Activated effector memory CD4-positive, alpha-beta T cell treated with anti-CD3 and anti-CD28 coated beads, Interleukin-2, amount 50 U/mL, for 16 hours (primary cell): ENCODE results near the gene NECTIN4.

ENCODE experiments used
- DNase-seq: peaks from one replicate; pipeline ENCODE4 v3.0.0-alpha.2; 2020

The NECTIN4 gene

DNA sequence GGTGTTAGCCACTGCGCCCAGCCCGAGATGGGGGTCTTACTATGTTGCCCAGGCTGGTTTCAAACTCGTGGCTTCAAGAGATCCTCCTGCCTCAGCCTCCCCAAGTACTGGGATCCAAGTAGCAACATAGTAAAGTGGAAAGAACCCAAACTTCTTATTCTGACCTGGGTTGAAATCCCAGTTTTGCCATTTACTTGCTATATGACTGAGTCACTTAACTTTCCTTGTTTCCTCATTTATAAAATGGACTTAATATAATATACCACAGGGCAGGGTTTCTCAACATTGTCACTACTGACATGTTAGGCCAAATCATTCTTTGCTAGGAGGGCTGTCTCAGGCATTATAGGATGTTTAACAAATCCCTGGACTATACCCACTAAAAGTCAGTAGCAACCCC, 21.8 kb upstream of the NECTIN4 start:
- no peak for DNase-seq

DNA sequence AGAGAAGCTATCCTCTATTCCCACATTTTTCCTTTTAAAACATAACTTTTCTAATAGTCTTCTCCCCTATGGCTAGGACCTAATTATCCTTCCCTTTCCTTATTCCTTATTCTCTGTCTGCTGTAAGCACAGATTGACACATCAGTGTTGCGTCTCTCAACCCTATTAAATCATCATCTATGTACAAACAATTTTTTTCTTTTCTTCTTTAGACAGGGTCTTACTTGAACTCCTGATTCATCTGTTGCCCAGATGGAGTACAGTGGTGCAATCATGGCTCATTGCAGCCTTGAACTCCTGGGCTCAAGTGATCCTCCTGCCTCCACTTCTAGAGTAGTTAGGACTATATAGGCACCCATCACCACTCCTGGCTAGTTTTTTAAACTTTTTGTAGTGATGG, 17.1 kb upstream of the NECTIN4 start:
- no peak for DNase-seq

DNA sequence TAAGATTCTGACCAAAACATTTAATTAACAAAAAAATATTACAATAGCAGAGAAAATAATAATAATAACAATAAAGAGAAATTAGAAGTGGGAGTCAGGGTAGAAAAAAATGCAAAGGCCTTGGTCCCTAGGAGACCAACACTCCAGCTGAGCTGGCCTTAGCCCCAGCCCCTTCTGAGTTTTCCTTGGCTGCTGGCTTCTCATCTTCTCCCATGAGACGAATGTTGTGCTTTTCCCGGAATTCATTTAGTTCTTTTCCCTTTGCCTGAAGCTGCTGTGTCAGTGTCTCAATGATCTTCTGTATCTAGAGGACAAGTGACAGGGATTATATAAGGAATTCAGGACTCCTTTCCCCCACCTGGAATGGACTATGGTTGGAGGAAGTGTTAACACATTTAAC, 11.2 kb upstream of the NECTIN4 start:
- DNase-seq, result no peak

DNA sequence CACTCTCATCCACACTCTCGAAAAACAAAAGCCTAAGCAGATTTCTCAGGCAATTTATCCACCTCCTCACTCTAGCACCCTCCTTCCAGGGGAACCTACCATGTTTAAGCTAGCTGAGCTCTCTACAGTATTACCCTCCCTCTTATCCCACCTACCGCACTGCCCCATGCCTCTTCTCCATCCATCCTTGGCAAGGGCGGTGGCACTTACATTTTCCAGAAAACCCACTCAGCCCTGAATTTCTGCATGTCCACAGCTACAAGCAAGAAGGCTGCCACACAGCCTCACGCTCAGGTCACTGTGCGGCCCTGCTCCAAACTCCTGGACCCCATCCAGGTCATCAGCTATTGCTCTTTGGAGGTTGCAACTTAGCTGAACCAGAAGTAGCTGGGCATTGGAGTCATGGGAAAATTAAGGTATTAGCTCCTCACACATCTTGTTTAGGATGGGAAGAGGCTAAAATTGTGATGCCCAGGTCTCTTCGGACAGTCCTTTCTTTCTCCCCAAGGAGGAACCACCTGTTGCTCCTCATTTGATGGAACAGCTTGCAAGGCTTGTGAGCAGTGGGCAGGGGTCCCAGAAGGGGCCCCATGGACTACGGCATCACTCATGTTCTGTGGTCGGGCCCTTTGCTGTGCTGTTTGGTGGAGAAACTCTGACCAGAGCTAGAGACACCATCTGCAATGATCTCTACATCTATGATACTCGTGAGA, 9.9 kb upstream of the NECTIN4 start:
- DNase-seq, result no peak

DNA sequence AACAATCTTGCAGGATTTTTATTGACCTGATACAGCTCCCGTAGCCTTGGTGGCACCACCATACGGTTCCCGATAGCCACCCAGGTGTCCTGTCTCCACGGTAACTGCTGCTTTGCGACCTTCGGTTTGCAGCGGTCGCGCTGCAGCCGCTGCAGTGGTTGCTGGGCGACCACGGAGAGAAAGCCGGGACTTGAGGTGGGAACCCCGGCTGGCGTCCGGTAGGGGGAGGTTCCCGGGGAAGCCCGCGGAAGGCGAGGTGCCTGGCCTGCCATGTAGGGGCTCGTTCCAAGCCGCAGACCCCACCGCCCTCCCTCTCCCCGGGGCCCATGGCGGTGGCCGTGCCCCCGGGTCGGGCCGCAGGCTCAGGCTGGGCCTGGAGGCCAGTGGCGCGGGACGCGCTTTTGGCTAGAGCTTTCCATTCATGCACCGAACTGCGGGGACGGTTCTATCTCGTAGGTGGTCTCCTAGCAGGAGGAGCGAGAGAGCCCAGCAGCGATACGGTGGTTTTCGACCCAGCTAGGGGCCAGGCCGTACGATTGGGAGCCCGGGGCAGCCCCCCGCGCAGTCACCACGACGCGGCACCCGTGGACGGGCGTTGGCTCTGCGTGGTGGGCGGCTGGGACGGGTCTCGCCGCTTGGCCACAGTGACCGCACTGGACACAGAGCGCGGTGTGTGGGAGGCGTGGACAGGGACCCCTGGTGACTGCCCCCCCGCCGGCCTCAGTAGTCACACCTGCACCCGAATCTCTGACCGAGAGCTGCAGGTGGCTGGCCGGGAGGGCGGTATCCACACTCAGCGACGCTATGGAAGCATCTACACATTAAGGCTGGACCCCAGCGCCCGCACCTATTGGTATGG, 9.1 kb upstream of the NECTIN4 start, which contains the start of gene KLHDC9:
Gene KLHDC9, plus strand, starts transcription at position 152 of the 859 bp plus-strand sequence. Its CDS starts 175 bp downstream, at position 327.
- DNase-seq, result peak; percentile 87

DNA sequence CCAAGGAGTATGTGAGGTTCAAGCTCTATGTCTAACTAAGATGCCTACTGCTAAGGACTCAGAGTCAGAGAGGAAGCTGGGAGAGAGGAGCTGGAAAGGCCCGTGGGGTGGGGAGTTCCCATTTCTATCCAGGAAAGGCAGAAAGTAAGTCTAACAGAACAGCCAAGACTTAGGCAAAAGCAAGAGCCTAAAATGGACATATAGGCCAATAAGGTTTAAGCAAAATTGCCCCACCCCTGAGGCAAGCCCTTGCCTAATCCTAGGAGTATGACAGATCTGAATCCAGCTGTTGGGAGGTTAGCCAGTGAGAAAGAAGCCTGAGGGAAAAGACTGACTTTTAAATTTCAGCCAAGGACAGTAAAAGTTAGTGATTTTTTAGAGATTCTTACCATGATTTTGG, 7.2 kb upstream of the NECTIN4 start:
- DNase-seq, result no peak

DNA sequence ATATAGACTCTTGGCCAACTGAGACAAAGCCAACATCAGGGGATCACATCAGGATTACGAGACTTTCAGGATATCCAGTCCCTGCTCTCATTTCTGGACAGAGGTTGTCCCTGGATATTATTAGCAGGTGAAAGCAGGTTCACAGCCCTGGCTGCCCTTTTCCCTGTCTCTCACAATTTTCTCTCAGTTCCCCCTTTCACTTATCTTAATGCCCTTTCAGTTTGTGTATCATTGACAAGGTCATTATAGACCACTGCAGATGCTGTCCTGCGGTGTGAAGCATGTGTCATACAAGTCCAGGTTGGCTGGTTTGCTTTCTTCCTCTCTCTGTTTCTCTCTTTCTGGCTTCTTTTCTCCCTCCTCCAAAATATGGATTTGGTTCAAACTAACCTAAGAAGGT, 6.7 kb upstream of the NECTIN4 start:
- no peak for DNase-seq

DNA sequence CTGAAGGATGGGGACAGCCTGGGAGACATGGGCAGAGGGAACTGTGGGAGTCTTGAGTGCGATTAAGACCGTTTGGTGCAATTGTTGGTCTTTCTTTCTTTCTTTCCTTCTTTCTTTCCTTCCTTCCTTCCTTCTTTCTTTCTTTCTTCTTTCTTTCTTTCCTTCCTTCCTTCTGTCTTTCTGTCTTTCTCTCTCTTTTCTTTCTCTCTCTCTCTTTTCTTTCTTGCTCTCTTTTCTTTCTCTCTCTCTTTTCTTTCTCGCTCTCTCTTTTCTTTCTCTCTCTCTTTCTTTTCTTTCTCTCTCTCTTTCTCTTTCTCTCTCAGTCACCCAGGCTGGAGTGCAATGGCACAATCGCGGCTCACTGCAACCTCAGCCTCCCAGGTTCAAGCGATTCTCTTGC, 5.9 kb upstream of the NECTIN4 start:
- DNase-seq, result no peak

DNA sequence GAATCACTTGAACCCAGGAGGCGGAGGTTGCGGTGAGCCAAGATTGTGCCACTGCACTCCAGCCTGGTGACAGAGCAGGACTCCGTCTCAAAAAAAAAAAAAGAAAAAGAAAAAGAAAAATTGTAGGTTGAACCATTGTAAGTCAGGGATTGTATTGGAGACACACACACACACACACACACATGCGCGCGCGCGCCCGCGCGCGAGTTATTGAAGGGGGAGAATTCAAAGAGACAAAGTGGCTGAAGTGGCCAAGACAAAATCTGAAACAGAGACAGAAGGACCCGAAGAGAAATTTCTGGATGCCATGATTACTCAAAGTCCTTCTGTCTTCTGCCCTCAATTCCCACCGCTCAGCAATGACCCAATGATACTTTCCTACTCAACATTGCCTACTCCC, 5.1 kb upstream of the NECTIN4 start:
- no peak for DNase-seq

DNA sequence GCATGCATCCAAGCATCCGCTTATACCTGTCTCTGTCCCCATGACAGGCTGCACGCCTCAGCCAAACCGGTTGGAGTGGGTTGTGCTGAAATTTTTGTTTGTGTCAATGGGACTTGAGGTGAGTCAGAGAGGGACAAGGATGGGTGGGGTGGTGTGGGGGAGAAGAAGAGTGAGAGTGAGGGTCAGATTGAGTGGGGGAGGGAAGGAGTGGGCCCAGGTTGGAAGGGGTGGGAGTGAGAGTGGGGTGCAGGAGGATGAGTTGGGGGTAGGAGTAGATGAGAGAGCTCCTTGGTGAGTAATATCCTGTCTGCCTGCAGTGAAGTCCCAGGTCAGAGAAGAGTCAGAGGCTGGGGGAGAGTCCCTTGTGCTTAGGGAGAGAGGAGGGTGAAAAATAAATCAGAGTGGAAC, 3.3 kb upstream of the NECTIN4 start:
- peak; percentile 76 for DNase-seq

DNA sequence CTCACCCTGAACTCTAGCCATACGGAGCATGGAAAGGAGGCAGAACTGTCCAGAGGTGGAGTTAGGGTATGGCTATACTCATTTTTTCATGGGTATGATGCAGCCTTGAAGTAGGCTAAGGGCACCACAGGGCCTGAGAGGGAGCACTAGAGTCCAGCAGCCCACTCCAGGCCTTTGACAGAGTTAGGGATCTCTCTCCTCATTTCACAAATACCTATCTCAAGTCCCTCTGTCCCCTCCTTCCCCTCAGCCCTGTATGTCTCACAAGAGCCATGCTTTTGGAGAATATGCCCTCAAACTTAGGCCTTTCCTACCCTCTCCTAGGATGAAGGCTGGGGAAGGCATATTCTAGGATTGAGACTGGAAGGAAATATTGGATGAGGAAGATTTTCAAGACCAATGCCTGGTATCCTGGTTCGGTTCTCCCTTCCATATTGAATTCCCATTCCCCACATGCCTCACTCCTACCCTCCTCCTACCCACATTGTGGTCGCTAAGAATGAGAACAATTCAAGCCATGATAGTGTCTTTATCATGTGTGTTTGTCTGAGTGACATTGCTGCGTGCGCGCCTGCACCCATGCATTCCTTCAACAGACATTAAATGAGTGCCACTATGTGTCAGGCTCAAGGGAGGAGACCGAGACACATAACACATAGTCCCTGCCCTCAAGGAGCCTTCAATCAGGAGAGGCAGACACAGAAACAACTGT, 2.6 kb upstream of the NECTIN4 start:
- DNase-seq, result no peak

DNA sequence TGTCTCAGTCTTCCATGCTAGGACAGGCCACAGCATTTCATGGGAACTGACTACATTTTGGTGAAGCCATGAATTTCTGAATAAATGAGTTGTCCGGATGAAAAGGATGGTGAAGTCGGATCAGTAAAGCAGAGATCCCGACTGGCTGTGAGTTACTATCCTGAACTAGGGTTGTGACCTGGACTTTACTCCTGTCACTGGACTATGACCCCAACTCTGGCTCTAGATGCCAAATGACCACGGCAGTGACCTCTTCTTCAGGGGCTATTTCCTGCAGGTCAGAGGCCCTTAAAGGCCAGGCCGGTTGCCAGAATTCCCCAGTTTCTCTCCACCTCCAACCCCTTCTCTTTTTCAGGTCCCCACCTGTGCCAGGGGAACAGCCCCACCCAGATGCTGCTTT, 1.7 kb upstream of the NECTIN4 start:
- DNase-seq, result no peak

DNA sequence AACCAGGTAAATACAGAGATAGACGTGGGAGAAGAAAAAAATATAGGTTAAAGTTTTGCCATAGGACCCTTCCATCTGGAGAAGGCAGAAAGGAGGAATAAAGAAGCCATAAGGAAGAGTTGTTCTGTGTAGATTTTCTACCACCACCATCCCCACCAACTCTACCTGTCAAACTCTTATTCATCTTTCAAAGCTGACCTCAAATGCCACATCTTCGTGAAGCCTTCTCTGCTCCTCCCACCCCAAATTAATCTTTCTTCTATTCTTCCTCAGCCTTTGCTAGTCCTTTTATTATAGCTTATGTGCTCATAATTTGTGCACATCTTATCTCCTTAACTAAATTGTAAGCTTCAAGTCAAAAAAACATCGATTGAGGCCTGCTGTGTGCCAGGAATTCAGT, 1.3 kb upstream of the NECTIN4 start:
- no peak for DNase-seq

DNA sequence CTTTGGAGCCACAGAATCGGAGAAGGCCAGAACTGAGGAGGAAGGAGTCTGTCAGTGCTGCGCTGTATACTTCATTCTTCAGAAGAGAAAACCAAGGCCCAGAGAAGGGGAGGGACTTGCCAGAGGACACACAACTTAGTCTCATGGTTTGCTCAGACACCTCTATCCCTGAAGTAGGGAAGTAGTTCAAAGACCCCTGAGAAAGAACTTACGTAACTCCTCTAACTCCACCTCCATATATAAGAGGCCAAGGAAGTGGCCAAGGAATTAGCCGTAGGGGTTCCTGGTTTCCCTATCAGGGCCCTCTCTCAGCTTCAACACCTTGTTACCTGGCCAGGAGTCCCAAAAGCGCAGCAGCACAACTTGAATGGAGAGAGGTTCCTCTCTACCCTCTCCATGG, 580 bp upstream of the NECTIN4 start:
- no peak for DNase-seq

DNA sequence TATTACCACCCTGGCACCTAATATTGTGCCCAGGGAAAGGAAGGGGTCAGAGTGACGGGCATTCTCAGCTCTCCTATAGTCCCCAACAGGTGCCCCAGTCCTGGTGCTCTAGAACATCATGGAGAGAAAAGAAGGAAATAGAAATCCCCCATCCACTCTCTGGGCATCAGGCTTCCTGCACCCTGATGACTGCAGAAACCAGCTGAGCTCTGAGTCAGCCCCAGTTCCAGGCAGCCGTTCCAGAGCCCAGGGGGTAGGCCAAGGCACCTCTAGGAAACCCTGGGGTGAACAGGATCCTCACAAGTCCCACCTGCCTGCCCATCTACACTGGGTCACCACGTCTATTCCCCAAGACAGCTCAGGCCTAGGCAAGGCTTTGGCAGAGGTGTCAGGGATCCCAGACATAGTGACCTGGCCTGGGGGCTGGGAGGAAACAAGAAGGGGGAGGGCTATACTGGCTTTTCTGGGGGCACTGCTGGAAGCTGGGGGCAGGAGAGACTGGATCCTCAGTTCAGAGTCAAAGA, 709 bp downstream of the NECTIN4 start:
- no peak for DNase-seq

DNA sequence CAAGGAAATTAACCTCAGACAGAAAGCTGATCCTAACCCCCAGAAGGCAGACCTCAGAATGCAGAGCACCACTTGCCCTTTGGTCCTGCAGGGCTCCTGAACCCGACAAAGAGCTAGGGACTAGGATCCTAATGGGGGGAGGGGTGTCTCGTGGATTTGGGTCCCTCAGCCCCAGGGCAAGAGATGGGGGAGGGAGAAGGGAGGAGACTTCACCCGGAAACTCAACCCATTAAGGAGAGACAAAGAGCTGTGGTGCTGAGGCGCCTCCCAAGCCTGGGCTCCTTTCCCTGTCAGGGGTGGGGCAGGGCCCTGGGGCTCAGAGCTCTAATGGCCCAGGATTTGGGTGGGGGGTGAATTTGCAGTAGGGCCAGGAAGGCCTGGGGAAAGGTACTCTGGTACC, 2.9 kb downstream of the NECTIN4 start:
- DNase-seq, result no peak

DNA sequence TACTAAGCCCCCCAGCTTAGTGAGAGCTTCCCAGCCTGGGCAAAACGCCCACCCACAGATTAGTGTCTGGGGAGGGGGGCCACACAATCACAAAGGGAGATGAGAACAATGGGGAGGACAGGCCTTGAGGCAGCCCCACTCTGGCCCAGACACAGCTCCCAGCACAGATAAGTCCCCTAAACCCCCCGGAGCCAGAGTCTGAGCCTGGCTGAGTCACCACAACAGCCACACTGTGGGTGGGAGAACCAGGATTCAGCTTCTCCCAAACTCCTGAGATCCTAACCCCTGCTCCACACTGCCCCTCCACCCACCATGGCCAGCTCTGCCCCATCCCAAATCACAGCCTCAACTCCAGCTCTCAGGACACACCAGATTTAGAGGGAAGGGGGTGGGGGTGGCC, 4.2 kb downstream of the NECTIN4 start:
- DNase-seq, result no peak

DNA sequence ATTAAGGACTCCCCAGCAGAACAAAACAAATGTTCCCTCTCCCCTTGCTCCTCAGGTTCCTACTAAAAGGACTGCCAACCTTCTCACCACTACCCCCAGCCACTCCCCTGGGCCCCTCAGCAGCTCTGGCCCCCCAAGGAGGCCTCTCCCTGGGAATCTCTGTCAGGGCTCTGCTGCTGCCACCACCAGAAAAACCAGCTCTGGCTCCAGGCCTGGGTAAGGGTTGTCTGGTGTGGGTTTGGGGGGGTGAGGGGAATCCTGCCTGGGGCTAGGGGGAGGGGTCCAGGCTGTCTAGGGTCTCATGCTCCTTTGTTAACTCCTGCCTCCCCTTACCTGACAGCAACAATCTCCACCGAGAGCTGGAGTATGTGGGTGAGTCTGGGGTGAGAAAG, 4.8 kb downstream of the NECTIN4 start:
- DNase-seq, result no peak

DNA sequence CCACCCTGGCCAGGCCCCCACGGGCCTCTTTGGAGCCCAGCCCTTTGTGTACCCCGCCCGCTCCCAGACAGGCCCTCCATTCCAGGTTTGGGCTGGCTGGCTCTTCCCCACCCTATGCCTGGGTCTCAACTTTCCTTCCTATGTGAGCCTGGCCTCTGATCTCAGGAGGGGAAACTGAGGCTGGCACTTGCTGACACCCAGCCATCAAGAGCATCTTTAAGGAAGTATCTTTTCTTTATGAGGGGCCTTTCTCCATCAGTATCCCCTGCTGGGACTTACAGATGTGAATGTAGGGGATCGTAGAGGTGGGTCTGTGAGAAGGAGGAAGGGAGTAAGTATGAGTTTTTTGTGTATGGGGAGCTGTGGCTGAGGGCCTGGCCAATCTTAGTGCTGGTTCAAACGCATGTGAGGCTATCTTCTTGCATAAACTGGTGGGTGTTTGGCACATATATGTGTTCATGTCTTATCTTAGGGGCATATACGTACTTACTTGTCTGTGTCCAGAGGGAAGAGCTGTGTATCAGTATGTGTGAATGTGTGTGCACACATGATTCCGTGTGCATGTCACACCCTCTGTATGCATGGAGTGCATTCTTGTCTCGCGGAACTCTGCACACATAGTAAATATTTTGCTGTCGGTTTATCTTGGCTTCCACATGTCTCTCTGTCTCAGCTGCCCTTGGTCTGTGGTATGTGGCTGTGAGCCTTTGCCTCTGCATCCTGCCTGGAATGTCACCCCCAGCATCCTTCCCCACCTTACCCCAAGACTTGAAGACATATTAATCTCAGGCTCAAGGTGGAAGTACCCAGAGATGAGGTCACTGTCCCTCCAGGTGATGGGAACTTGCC, 5.4 kb downstream of the NECTIN4 start:
- no peak for DNase-seq

DNA sequence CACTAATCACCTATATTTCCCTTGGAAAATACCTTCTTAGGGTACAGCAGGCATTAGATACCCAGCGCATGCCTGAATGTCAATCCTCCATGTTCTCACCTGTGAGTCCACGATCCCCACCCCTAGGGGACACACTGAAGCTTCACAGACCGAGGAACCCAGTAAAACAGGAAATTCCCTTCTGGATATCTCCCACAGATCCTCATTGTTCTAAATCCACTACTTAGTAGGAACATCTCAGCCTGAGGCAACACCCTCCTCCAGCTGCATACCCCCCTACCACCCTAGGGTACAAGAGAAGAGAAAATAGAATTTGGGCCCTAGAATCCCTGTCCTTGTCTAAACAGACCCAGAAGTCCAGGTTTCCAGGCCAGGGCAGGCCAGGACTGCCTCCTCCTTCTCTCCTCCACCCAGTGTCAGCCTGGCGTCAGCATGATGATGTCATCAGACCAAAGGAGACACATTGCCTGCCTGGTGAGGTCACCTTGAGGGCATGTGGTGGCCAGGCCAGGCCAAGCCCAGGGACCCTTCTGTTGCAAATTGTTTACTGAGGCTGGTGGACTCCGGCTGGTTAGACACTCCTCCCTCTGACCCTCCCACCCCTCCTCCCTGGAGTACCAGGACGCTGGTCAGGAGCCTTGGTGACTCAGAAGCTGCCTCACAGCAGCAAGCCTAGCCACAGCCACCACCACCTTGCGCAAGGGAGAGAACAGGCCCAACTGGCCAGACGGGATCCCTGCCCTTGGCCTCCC, 6.2 kb downstream of the NECTIN4 start:
- DNase-seq, result no peak

DNA sequence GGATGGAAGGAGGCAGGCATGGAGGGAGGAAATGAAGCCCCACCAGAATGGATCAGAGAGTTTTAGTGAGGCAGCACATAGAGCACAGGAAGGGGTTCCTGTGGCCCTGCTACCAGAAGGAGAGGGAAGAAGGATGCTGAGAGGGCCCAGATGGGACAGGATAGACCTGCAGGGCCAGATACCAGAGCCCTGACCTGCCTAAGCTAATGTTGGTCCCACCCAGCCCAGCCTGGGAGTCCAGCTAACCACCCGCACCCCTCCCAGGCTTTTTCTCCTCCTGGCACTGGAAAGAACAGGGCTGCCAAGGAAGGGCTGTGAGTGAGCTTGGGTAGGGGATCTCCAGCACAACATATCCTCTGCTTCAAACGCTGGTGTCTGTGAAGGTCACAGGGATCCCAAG, 6.9 kb downstream of the NECTIN4 start:
- no peak for DNase-seq

DNA sequence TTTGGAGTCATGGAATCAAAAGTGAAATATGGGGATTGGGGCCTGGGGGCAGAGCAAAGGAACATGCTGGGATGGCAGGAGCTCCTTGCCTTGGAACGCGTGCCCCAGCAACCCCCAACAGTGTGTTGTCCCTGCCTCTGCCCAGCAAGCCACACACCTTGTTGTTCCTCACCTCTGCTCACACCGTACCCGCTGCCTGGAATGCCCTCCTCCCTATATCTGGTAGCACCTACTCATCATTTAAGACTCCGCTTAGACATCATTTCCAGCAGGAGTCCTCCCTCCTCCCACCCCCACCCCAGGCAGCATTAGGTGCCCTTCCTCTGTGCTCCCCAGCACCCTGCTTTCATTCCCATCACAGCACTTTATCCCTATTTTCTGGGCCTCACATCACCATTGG, 7.8 kb downstream of the NECTIN4 start:
- DNase-seq, result no peak
